ENCODE data around the gene R3HDM2. TPM values are rescaled to one million over a fixed set of nuclear protein-coding genes. Genes with fewer than 3 reads are reported as not detected.

Gene R3HDM2
- polyA plus RNA-seq, 1 donor from 2014 or later = 11.1 TPM

GRCh38 chr12:57232156-57232756 lies 198.6 kb downstream of the R3HDM2 start:
- no peak overlapping the region for H2AFZ ChIP-seq (ENCODE audit: low read depth, low read length)
- no peaks in the 10 kb centered on the region for H3K9me2 ChIP-seq (ENCODE audit: insufficient read depth, low read length)
- no peaks in the 10 kb centered on the region for H3K79me2 ChIP-seq (replicated peaks; ENCODE audit: insufficient read depth, low read length)
- no peak overlapping the region for H3K27ac ChIP-seq (ENCODE audit: low read length)
- H3K4me2 ChIP-seq (ENCODE audit: low read length) = no peak overlapping the region
- H3K36me3 ChIP-seq (ENCODE audit: insufficient read depth, low read length) = no peaks in the 10 kb centered on the region
- H4K20me1 ChIP-seq (ENCODE audit: insufficient read depth) = no peaks in the 10 kb centered on the region
- no peaks in the 10 kb centered on the region for H3F3A ChIP-seq (ENCODE audit: insufficient read depth, low read length, poor library complexity, severe bottlenecking)
- H3K27me3 ChIP-seq (ENCODE audit: insufficient read depth, low read depth, low read length) = peaks cover 23% of the 10 kb centered on the region
- H3K4me3 ChIP-seq (ENCODE audit: low read length) = no peak overlapping the region
- H3K9ac ChIP-seq (ENCODE audit: low read length) = no peak overlapping the region
- no peaks in the 10 kb centered on the region for H3K9me3 ChIP-seq (ENCODE audit: low read length)
- TF ChIP-seq RAD21 (conservative IDR thresholded peaks at IDR 0.05) (no peak), CTCF (IDR thresholded peaks at IDR 0.05; ENCODE audit: poor library complexity, severe bottlenecking) (no peak), MXI1 (conservative IDR thresholded peaks at IDR 0.05; ENCODE audit: poor library complexity, severe bottlenecking) (no peak), REST (IDR thresholded peaks at IDR 0.05; ENCODE audit: borderline replicate concordance) (no peak), SMC3 (conservative IDR thresholded peaks at IDR 0.05; ENCODE audit: poor library complexity) (no peak), EP300 (conservative IDR thresholded peaks at IDR 0.05; ENCODE audit: poor library complexity, severe bottlenecking) (no peak), POLR2AphosphoS5 (IDR thresholded peaks at IDR 0.05) (no peak)

GRCh38 chr12:57231276-57232021 lies 199.4 kb downstream of the R3HDM2 start:
- no peak overlapping the region for H3K4me2 ChIP-seq (ENCODE audit: low read length)
- H3K9me3 ChIP-seq (ENCODE audit: low read length) = no peaks in the 10 kb centered on the region
- H3K4me3 ChIP-seq (ENCODE audit: low read length) = peak overlapping the region; percentile 79
- no peak overlapping the region for H2AFZ ChIP-seq (ENCODE audit: low read depth, low read length)
- H3K27me3 ChIP-seq (ENCODE audit: insufficient read depth, low read depth, low read length) = peaks cover 23% of the 10 kb centered on the region
- H3K9me2 ChIP-seq (ENCODE audit: insufficient read depth, low read length) = no peaks in the 10 kb centered on the region
- no peaks in the 10 kb centered on the region for H3K79me2 ChIP-seq (replicated peaks; ENCODE audit: insufficient read depth, low read length)
- no peak overlapping the region for H3K27ac ChIP-seq (ENCODE audit: low read length)
- no peaks in the 10 kb centered on the region for H4K20me1 ChIP-seq (ENCODE audit: insufficient read depth)
- H3K9ac ChIP-seq (ENCODE audit: low read length) = no peak overlapping the region
- no peaks in the 10 kb centered on the region for H3K36me3 ChIP-seq (ENCODE audit: insufficient read depth, low read length)
- no peaks in the 10 kb centered on the region for H3F3A ChIP-seq (ENCODE audit: insufficient read depth, low read length, poor library complexity, severe bottlenecking)
- TF ChIP-seq POLR2AphosphoS5 (IDR thresholded peaks at IDR 0.05) = no peak

Measured in neural cell (in vitro differentiated cells).